DOHH2 (cell line): ENCODE results near the gene MAML2.

Source experiments
- H3F3A ChIP-seq: fragments of 200-600 bp; sonication (generic), shearing (Covaris generic); 2 replicates; pipeline ENCODE4 v1.6.0; 2016; ENCODE audit warnings: antibody characterized with exemption, mild to moderate bottlenecking; ENCODE audit not compliant: control insufficient read depth, insufficient read depth
- H3K27ac ChIP-seq: fragments of 200-600 bp; sonication (generic); 2 replicates; pipeline ENCODE4 v1.5.1; 2014; ENCODE audit warnings: low read depth, mild to moderate bottlenecking, low read length, moderate library complexity
- H3K27me3 ChIP-seq: fragments of 200-600 bp; sonication (generic); 2 replicates; pipeline ENCODE4 v1.6.1; 2014; ENCODE audit warnings: mild to moderate bottlenecking, low read length, mixed read lengths; ENCODE audit not compliant: control insufficient read depth
- H3K36me3 ChIP-seq: fragments of 200-600 bp; sonication (generic); 2 replicates; pipeline ENCODE4 v1.6.1; 2014; ENCODE audit warnings: mild to moderate bottlenecking, low read length, moderate library complexity, mixed read lengths; ENCODE audit not compliant: control insufficient read depth
- H3K4me1 ChIP-seq: fragments of 200-600 bp; sonication (generic); 2 replicates; pipeline ENCODE4 v1.6.1; 2014; ENCODE audit warnings: mild to moderate bottlenecking, low read length, mixed read lengths; ENCODE audit not compliant: control insufficient read depth
- H3K4me2 ChIP-seq: fragments of 200-600 bp; sonication (generic); 2 replicates; pipeline ENCODE4 v1.6.0; 2014; ENCODE audit warnings: mild to moderate bottlenecking, low read length, moderate library complexity
- H3K4me3 ChIP-seq: fragments of 200-600 bp; sonication (generic); 2 replicates; pipeline ENCODE4 v1.5.1; 2014; ENCODE audit warnings: mild to moderate bottlenecking, low read length, mixed read lengths
- H3K79me2 ChIP-seq: fragments of 200-600 bp; sonication (generic); 2 replicates; pipeline ENCODE4 v1.6.1; 2014; ENCODE audit warnings: mild to moderate bottlenecking, low read length, mixed read lengths; ENCODE audit not compliant: control insufficient read depth
- H3K9me2 ChIP-seq: fragments of 200-600 bp; sonication (generic); replicated peaks from 2 replicates; pipeline ENCODE4 v1.6.1; 2014; ENCODE audit warnings: mild to moderate bottlenecking, low read length, mixed read lengths; ENCODE audit not compliant: control insufficient read depth
- H3K9me3 ChIP-seq: fragments of 200-600 bp; sonication (generic); 2 replicates; pipeline ENCODE4 v1.6.1; 2014; ENCODE audit warnings: antibody characterized with exemption, low read length, mixed read lengths; ENCODE audit not compliant: control insufficient read depth, insufficient read depth
- H4K20me1 ChIP-seq: fragments of 200-600 bp; sonication (generic); 2 replicates; pipeline ENCODE4 v1.6.0; 2014; ENCODE audit warnings: low read depth, mild to moderate bottlenecking, antibody characterized with exemption, low read length, moderate library complexity; ENCODE audit not compliant: control insufficient read depth, insufficient read depth
- EZH2phosphoT487 ChIP-seq: fragments of 200-600 bp; sonication (generic); IDR thresholded peaks from 2 replicates; pipeline ENCODE4 v1.6.1; 2017; ENCODE audit warnings: borderline replicate concordance, mild to moderate bottlenecking, antibody characterized with exemption, low read length, moderate library complexity, mixed read lengths
- TF ChIP-seq, protein P1 (sequence below): fragments of 200-600 bp; sonication (generic); IDR thresholded peaks from one replicate; pipeline ENCODE4 v1.5.1; 2014; ENCODE audit warnings: antibody characterized with exemption, mild to moderate bottlenecking, low read depth, low read length; ENCODE audit not compliant: poor library complexity, severe bottlenecking

The MAML2 gene

DNA sequence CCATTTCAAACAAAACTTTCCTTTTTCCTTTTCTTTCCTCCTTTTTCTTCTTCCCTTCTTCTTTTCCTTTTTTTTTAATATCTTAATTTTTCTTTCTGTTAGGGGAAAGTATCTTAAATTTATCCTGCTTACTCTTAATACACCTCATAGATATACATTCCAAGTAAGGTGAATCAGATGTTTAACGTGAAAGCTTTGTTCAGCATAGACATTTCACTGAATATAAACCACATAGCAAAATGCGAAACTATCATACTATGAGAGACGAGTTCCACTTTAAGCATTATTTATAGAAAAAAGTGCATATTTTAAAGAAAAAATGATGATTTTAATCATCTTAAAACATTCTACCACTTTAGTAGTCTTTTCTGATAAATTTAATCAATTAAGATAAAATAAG lies 281.3 kb downstream of the MAML2 start:
- no peaks in the 10 kb centered on the region for H3K9me2 ChIP-seq
- H3K4me1 ChIP-seq = no peaks in the 10 kb centered on the region
- no peak overlapping the region for H3K27ac ChIP-seq
- TF ChIP-seq, protein P1, sequence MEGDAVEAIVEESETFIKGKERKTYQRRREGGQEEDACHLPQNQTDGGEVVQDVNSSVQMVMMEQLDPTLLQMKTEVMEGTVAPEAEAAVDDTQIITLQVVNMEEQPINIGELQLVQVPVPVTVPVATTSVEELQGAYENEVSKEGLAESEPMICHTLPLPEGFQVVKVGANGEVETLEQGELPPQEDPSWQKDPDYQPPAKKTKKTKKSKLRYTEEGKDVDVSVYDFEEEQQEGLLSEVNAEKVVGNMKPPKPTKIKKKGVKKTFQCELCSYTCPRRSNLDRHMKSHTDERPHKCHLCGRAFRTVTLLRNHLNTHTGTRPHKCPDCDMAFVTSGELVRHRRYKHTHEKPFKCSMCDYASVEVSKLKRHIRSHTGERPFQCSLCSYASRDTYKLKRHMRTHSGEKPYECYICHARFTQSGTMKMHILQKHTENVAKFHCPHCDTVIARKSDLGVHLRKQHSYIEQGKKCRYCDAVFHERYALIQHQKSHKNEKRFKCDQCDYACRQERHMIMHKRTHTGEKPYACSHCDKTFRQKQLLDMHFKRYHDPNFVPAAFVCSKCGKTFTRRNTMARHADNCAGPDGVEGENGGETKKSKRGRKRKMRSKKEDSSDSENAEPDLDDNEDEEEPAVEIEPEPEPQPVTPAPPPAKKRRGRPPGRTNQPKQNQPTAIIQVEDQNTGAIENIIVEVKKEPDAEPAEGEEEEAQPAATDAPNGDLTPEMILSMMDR = no peak
- TF ChIP-seq EZH2phosphoT487 = no peak
- 0 out of 2 replicates have a peak, but pooled peaks cover under 1% of the 10 kb centered on the region for H3K27me3 ChIP-seq
- H3F3A ChIP-seq = no peaks in the 10 kb centered on the region
- H3K9me3 ChIP-seq = no peaks in the 10 kb centered on the region; the same call in 1 of the 2 replicates
- H3K36me3 ChIP-seq = no peaks in the 10 kb centered on the region
- H4K20me1 ChIP-seq = no peaks in the 10 kb centered on the region
- no peaks in the 10 kb centered on the region for H3K79me2 ChIP-seq
- no peak overlapping the region for H3K4me2 ChIP-seq
- no peak overlapping the region for H3K4me3 ChIP-seq

DNA sequence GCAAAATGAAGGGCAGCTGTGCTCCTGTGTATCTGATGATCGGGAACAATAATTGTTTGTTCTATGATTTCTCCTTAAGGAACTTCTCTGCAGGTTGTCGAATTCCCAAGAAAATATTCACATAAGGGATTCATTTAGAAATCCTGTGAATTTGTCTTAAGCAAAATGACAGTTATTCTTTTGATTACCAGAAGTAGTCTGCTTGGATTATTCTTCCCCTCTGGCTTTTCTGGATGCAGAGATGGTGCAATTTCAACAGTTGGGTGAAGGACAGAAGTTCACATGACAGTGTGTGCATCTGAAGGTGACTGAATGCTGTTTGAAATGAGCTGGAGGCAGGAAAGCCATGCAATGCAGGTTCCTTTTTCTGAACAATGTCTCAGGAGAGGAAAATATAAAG lies 281.9 kb downstream of the MAML2 start:
- TF ChIP-seq EZH2phosphoT487 = no peak
- TF ChIP-seq, protein P1 = no peak
- Histone ChIP-seq H3F3A (no peaks in the 10 kb centered on the region), H3K9me2 (no peaks in the 10 kb centered on the region), H3K79me2 (no peaks in the 10 kb centered on the region), H3K4me3 (no peak overlapping the region), H3K36me3 (no peaks in the 10 kb centered on the region), H3K4me2 (no peak overlapping the region), H3K27me3 (no peaks in the 10 kb centered on the region), H3K4me1 (no peaks in the 10 kb centered on the region), H3K27ac (no peak overlapping the region), H4K20me1 (no peaks in the 10 kb centered on the region), H3K9me3 (no peaks in the 10 kb centered on the region; the same call in 1 of the 2 replicates)

DNA sequence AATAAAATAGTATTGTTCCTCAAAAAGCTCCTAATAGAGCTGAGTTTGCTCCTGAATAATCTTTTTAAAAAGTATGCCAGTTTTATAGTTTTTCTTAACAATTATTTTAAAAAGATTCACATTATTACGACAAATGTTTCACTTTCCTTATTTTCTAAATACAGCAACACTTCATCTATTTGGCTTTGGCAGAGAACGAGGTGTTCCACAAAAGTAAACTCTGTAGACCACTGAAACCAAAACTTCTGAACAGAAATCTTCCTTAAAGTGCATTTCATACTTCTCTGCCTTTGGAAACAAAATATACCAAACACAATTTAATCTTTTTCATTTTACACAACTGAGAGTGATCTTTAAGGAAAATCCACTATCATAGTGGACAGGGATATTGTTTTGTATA lies 285.5 kb downstream of the MAML2 start:
- H3K9me3 ChIP-seq = no peaks in the 10 kb centered on the region
- H3K4me1 ChIP-seq = no peaks in the 10 kb centered on the region
- no peak overlapping the region for H3K27ac ChIP-seq
- TF ChIP-seq, protein P1 = no peak
- TF ChIP-seq EZH2phosphoT487 = no peak
- peaks cover 5% of the 10 kb centered on the region; the same call in 1 of the 2 replicates for H3K27me3 ChIP-seq
- H3K9me2 ChIP-seq = no peaks in the 10 kb centered on the region
- no peaks in the 10 kb centered on the region for H3K36me3 ChIP-seq
- H3K79me2 ChIP-seq = no peaks in the 10 kb centered on the region
- H3K4me2 ChIP-seq = no peak overlapping the region
- H4K20me1 ChIP-seq = no peaks in the 10 kb centered on the region
- no peak overlapping the region for H3K4me3 ChIP-seq
- H3F3A ChIP-seq = no peaks in the 10 kb centered on the region

DNA sequence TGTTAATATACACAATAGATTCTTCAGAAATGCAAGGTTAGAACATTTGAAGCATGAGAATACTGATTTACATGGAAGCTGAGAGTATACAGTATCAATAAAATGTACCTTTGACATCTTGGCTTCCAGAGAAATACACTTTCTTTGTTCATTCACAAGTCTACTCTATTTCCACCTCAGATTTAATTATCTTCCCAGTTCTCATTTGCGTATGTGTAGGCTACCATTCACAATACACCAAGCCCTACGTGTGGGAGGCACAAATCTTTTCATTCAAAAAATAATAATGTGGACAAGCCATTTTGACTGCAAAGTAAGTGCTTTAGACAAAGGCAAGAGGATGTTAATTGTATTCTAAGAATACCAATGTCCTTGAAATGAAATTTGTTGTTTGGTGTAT lies 286.4 kb downstream of the MAML2 start:
- no peaks in the 10 kb centered on the region for H3K36me3 ChIP-seq
- no peaks in the 10 kb centered on the region for H3K4me1 ChIP-seq
- no peaks in the 10 kb centered on the region for H4K20me1 ChIP-seq
- H3K9me3 ChIP-seq = no peaks in the 10 kb centered on the region
- no peak overlapping the region for H3K4me2 ChIP-seq
- no peak overlapping the region for H3K4me3 ChIP-seq
- no peak overlapping the region for H3K27ac ChIP-seq
- H3K79me2 ChIP-seq = no peaks in the 10 kb centered on the region
- H3K9me2 ChIP-seq = no peaks in the 10 kb centered on the region
- H3F3A ChIP-seq = no peaks in the 10 kb centered on the region
- H3K27me3 ChIP-seq = peaks cover 14% of the 10 kb centered on the region; the same call in 1 of the 2 replicates
- TF ChIP-seq, protein P1 = no peak
- TF ChIP-seq EZH2phosphoT487 = no peak
